Erythroblast (primary cell): ENCODE measurements around the gene PTTG2.
"Not testable (repeated sequence)": the region's sequence is repeated elsewhere in the genome, so short reads cannot be mapped to it uniquely, and the experiment has no call there.

Experiments
- GATA1 ChIP-seq: IDR thresholded peaks from 2 replicates; pipeline ENCODE4 v1.6.1; 2011; ENCODE audit warnings: low read depth, mild to moderate bottlenecking, control low read depth, low read length, moderate library complexity
- POLR2A ChIP-seq: IDR thresholded peaks from 2 replicates; pipeline ENCODE4 v1.6.1; 2011; ENCODE audit warnings: mild to moderate bottlenecking, low read length

GRCh38 chr4:37975321-37975822 is 15.2 kb downstream of the PTTG2 start:
- not testable (repeated sequence) for TF ChIP-seq POLR2A, GATA1
